Measurements from ENCODE around the gene ADRA2B. TPM values are rescaled to one million over a fixed set of nuclear protein-coding genes. Genes with fewer than 3 reads are reported as not detected.

Gene ADRA2B
- total and polyA plus RNA-seq, 2 donors (not counting 1 experiment from before 2014, with no cell fraction given) = 0.27 to 0.46 TPM

DNA sequence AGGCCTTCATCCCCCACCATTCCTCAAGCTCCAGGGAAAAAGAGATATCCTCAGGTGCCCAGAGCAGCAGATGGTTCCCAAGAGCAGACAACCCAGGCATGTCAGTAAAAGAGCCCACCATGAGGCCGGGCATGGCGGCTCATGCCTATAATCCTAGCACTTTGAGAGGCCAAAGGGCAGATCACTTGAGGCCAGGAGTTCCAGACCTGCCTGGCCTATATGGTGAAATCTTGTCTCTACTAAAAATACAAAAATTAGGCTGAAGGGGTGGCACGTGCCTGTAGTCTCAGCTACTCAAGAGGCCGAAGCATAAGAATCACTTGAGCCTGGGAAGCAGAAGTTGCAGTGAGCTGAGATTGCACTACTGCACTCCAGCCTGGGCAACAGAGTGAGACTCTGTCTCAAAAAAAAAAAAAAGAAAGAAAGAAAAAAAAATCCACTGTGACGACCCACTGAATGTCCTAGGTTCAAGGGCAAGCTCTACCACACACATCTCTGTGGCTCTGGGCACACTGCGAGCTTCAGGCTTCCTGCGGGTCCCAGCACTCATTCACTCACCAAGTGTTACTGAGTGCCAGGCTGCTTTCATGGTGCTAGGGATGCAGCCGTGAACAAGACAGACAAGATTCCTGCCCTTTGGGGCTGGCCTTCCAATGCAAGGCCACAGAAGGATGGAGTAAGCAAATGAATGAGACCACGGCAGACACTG is 35.4 kb upstream of the ADRA2B start:
- ATAC-seq (ENCODE audit: low read depth) = no peak

More for the DNA sequence above, 35.4 kb upstream of the ADRA2B start:
- H3K27me3 ChIP-seq (replicated peaks in 1 of 4; ENCODE audit: control extremely low read depth in 1 of 4, control insufficient read depth in 3 of 4, insufficient read depth in 4 of 4, low read length in 3 of 4) = no peaks in the 10 kb centered on the region
- no peaks in the 10 kb centered on the region for H3K9me3 Mint-ChIP-seq (ENCODE audit: insufficient read depth)
- H3K36me3 ChIP-seq (replicated peaks in 1 of 2; ENCODE audit: control extremely low read depth in 1 of 2, control insufficient read depth in 1 of 2, extremely low read depth in 1 of 2, insufficient read depth in 2 of 2, low read length in 1 of 2) = no peaks in the 10 kb centered on the region
- DNase-seq = peak; percentile 28
- 69% methylated on average over 8 of the region's 9 CpGs for WGBS (ENCODE audit: insufficient coverage)
- H3K4me3 ChIP-seq (ENCODE audit: control extremely low read depth in 1 of 5, extremely low read depth in 1 of 5, insufficient read depth in 1 of 5, low read depth in 2 of 5, low read length in 4 of 5) = no peak overlapping the region
- H2AFZ ChIP-seq (ENCODE audit: insufficient read depth, low read depth, low read length, poor library complexity, severe bottlenecking) = no peak overlapping the region
- no peak overlapping the region for H3K9ac ChIP-seq (ENCODE audit: low read length)
- H3K27ac Mint-ChIP-seq = peak overlapping the region; percentile 68
- no peak overlapping the region for H3K4me3 Mint-ChIP-seq
- TF ChIP-seq EZH2 (IDR thresholded peaks at IDR 0.05; ENCODE audit: borderline replicate concordance, insufficient read depth, low read depth, low read length, poor library complexity, severe bottlenecking) = no peak
- TF ChIP-seq, protein P1, sequence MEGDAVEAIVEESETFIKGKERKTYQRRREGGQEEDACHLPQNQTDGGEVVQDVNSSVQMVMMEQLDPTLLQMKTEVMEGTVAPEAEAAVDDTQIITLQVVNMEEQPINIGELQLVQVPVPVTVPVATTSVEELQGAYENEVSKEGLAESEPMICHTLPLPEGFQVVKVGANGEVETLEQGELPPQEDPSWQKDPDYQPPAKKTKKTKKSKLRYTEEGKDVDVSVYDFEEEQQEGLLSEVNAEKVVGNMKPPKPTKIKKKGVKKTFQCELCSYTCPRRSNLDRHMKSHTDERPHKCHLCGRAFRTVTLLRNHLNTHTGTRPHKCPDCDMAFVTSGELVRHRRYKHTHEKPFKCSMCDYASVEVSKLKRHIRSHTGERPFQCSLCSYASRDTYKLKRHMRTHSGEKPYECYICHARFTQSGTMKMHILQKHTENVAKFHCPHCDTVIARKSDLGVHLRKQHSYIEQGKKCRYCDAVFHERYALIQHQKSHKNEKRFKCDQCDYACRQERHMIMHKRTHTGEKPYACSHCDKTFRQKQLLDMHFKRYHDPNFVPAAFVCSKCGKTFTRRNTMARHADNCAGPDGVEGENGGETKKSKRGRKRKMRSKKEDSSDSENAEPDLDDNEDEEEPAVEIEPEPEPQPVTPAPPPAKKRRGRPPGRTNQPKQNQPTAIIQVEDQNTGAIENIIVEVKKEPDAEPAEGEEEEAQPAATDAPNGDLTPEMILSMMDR (IDR thresholded peaks at IDR 0.05) = no peak
- peaks cover 69% of the 10 kb centered on the region for H3K4me1 Mint-ChIP-seq
- no peaks in the 10 kb centered on the region for H3K79me2 ChIP-seq (ENCODE audit: control insufficient read depth, insufficient read depth, low read length)
- H3K27ac ChIP-seq (ENCODE audit: low read length in 2 of 2) = no peak overlapping the region
- H3K4me1 ChIP-seq (ENCODE audit: control insufficient read depth in 2 of 2, insufficient read depth in 2 of 2, low read length in 2 of 2) = peaks cover 44 to 54% of the 10 kb centered on the region in 2 donors
- no peaks in the 10 kb centered on the region for H4K20me1 ChIP-seq (ENCODE audit: control insufficient read depth, insufficient read depth, low read length, poor library complexity, severe bottlenecking)
- no peaks in the 10 kb centered on the region for H3K27me3 Mint-ChIP-seq
- CTCF ChIA-PET = interaction anchor here (1.5 to 23.6 kb wide), 4 partner anchors 9 to 19 kb away, joined by 6 to 1065 read pairs (median 19); partner anchors contain the start of gene ASTL
- POLR2A ChIA-PET = interaction anchor here (0.6 to 0.9 kb wide), 2 partner anchors 56 to 161 kb away, joined by 3 to 5 read pairs; no protein-coding TSS in a partner anchor
- intact Hi-C loops (cut with micrococcal nuclease) = no loop called here
- H3K9me3 ChIP-seq (ENCODE audit: control extremely low read depth in 1 of 3, control insufficient read depth in 2 of 3, insufficient read depth in 1 of 3, low read length in 2 of 3) = no peaks in the 10 kb centered on the region
- peak overlapping the region; percentile 6 for H3K4me2 ChIP-seq (replicated peaks; ENCODE audit: low read depth, low read length, poor library complexity, severe bottlenecking)
